GM10847 (cell line): ENCODE results near the gene SULF2.

ENCODE experiments used
- POLR2A ChIP-seq: IDR thresholded peaks from 2 replicates; pipeline ENCODE4 v1.6.1; 2011; ENCODE audit not compliant: insufficient read length; ENCODE audit errors: extremely low read depth

The SULF2 gene

DNA sequence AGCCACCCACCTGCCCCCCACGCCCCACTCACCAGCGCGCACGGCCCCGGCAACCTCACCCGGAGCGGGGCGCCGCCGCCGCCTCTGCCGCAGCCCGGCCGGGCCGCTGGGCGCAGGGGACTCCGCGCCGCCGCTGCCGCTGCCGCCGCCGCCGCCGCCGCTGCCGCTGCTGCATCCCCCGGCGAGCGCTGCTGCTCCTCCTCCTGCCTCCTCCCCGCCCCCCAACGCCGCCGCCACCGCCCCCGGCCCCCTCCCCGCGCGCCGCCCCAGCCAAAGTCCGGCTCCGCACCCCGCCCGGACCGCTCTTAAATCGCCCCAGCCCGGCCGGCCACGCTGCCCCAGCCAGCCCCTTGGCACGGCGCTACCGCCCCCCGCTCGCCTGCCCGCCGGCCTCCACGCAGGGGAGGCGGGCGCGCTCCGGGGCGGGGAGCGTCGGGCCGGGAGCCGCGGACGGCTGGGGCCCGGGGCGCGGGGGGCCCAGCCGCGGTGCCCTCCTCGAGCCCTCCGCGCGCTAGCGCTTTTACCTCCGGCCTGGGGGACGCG lies at the start of gene SULF2:
Gene SULF2, minus strand, starts transcription at position 171 of the 543 bp plus-strand sequence. CDS start 28,118 bp downstream, outside the sequence.
- TF ChIP-seq POLR2A = no peak

DNA sequence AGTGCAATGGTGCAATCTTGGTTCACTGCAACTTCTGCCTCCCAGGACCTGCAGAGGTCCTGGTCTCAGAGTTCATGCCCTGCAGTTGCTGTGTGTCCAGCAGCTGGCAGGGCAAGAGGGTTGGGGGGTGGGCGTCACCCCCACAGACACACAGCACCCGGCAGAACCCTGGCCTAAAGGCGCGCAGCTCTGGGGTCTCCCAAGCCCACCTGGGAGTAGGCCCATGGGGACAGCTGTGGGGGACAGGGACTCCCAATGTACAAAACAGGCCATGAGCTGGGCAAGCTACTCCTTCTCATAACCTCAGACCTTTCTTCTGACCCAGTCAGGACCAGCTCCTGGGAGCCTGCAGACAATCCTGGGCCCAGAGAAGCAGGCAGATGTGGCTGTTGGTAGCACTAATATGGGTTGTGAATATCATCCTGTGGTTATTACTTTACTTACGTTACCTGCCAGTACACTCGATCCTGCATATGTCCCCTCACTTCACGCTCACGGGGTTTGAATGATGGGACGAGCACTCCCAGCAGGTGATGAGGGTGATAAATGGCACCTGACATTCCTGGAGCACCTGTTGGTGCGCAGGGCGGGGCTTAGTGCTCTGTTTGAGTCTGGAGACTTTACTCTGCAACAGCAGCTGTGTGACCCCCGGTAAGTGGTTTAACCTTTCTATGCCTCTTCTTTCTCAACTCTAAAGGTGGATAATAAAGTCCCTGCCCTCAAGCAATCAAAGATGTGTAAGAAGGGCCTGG lies 39.9 kb upstream of the SULF2 start:
- TF ChIP-seq POLR2A = no peak

DNA sequence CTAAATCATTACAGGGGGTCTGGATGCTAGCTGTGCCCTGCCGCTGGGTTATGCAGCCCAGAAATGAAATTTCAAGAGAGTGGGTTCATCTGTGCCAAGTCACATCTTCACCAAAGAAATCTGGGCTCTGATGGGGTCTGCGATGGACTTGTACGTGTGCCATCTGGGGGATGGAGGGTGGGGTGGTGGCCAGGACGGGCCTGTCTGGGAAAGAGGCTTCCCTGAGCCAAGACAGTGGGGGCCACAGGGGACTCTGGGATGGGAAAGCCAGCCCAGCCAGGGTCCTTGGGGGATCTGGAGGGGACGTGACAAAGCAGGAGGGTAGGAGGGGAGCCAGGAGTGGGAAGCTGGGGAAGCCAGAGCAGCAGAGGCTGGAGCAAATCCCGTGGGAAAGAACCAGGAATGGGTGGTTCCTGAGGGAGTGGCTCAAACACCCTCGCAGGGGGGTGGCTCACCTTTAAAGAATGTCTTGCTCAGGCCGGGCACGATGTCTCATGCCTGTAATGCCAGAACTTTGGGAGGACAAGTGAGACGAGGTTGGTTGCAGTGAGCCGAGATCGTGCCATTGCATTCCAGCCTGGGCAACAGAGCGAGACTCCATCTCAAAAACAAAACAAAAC lies 36.3 kb upstream of the SULF2 start:
- no peak for TF ChIP-seq POLR2A

DNA sequence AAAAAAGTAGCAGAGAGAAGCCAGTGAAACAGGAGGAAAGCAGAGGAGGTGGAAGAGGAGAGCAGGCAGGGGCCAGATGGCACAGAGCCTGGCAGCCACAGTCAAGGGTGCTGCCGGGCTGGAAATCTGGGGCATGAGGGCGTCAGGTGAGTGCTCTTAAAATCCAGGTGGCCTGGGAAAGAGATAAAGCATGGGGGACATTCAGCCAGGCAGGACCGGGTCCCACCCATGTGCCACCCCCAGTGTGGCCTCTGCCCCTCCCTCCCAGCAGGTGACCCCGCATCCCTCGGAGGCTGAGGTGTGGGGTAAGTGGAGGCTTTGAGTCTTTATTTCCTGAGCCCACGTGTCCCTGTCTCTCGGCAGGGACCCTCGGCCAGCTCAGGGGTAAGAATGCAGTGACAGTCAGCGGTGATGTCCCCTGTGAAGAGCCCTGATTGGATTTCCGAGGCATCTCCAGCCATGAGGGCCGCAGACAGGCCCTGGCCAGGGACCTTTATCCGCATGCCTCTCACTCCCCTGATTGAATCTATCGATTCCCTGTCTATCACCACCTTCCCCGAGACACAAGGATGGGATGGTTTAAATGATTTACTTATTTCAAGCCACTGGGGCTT lies 33.8 kb upstream of the SULF2 start:
- TF ChIP-seq POLR2A = no peak

DNA sequence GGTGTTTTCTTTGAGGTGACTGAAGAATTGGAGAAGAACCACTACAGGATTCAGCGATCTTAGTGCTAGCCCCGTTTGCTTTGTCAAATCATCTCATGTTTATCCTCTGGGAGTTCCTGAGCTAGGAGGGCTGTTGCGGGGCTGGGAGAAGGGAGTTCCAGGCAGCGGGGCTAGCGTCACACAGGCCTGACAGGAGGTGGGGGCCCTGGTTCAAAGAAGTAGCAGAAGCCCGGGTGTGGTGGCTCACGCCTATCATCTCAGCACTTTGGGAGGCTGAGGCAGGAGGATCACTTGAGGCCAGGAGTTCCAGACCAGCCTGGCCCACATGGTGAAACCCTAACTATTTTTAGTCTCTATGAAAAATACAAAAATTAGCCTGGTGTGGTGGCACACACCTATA lies 33.2 kb upstream of the SULF2 start:
- no peak for TF ChIP-seq POLR2A

DNA sequence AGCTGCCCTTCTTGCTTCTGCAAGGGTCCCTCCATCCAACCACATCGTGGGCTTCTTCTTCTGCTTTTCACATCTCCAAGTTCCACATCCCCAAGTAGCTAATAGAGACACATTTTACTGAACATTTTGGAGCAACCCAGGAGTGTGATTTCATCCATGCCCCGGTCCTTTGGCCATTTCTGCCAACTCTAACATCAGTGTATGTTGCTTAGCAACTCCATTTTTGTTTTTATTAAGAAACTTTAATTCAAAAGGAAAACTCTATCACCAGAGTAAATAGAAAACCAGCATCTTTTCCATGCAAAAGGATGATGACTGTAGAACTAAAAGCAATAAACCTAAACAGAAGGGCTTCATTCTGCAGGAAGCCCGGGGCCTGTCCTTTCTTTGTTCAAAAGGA lies 32.7 kb upstream of the SULF2 start:
- TF ChIP-seq POLR2A = no peak

DNA sequence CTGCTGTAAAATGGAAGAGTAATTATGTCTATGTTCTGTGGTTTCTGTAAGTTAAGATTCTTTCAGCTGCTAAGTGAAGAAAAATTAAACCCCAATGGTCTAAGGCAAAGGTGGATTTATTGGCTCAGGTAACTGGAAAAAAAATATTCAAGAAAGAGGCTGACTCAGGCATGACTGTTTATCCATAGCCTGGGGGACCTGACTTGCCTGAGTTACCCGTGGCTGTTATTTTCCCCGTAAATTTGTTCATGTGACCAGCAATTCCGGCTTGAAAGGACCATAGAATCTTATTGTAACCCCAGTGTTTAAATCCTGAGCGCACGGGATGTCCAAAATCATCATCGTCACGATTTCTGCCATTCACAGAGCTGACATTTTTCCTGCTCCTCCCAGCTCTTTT lies 32.3 kb upstream of the SULF2 start:
- no peak for TF ChIP-seq POLR2A

DNA sequence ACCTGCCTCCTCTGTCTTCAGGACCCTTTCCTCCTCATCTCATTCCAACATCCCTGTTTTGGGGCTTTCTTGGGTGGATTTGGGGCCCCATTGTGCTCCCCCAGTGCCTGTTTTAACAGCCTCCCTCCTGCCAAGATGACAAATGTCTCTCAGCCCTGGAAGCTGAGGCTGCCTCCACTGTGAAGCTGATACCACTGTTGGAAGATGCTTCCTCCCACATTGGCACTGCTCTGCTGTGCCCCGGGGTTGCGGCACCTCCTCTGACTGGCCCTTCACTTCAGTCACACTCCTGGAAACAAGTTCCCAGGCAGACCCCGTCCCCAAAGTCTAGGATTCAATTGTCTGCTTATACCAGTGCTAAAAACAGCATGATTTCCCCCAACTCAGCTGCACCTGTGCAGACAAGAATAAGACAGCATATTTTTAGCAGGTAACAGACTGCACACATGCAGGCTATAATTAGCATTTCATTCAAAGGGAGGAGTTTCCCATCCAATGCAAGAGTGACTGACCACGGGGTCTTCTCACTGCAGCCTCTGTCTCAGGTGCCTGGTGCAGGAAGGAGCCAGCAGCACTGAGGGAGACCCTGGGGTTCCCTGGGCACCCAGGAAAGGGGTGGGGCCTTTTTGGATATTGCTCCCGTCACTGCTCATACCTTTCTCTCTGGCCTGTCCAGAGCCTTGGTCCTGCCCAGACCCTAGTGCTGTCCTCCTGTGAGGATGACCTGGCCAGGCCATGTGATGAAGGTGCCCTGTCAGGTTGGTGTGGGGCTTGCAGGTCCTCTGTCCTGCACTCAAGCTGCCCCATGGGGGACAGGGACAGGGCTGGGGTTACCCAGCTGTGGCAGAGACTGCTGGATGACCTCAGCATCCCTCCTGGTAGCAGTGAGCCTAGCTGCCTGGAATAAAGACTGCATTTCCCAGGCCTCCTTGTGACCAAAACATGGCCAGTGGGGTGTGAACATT lies 31.5 kb upstream of the SULF2 start:
- no peak for TF ChIP-seq POLR2A

DNA sequence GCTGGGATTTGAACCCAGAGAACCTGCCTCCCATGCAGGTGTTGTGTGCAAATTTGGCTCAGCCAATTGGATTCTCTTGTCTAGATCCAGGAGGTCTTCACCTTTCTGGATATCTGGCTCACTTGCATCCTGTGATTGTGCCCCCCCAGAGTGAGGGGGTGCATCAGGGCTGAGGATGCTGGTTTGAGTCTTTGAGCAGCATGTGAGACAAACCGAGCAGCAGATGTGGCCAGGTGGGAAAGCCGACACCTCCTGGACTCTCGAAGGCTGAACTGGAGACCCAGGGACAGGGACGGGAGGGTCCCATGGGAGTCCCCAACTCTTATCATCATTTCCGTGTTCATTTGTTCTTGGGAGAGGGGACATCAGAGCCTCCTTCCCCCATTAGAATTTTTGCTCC lies 30.6 kb upstream of the SULF2 start:
- TF ChIP-seq POLR2A = no peak

DNA sequence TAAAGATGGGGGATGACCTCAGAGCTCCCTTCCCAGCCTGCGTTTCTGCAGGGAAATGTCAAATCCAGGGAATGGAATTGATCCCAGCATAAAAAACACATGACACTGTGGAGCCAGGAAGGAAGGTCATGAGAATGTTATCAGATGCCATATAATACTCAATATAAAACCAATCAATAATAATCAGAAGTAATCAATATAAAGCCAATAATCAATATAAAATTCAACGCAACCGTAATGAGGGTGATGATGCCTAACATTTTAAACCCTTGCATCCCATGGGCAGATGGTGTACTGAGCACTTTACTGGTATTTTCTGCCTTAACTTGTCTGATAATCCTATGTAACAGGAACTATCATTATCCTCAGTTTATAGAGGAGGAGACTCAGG lies 30.1 kb upstream of the SULF2 start:
- TF ChIP-seq POLR2A = no peak

DNA sequence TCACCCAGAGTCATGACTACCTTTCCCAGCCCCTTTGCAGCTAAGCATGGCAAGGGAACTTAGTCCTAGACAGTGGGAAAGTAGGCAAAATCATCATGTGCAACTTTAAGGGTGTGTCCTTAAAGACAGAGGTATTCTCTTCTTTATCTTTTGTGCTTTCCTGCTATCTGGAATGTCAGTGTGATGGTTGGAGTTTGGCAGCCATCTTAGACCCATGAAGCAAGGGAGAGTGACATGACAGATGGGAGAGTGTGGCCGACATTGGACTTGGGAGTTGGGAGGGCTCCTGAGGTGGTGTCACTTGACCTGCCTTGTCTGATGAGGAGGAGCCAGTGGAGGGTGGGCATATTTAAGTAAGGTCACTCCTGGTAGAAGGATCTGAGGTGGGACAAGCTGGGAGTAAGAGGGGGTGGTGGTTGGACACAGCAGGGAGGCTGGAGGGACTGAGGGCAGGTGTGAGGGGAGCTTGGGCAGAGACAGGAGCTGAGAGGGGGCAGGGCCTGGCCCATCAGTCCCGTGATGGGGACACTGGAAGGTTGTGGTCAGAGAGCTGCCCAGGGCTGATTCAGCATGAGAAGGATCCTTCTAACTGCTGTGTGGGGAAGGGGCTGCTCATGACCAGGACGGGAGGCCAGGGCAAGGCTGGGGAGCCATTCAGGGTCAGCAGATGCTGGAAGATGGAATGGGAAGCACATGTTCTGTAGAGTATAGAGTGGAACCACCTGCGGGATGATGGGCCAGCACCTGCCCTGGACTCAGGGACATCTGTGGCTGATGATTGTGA lies 29.5 kb upstream of the SULF2 start:
- TF ChIP-seq POLR2A = no peak

DNA sequence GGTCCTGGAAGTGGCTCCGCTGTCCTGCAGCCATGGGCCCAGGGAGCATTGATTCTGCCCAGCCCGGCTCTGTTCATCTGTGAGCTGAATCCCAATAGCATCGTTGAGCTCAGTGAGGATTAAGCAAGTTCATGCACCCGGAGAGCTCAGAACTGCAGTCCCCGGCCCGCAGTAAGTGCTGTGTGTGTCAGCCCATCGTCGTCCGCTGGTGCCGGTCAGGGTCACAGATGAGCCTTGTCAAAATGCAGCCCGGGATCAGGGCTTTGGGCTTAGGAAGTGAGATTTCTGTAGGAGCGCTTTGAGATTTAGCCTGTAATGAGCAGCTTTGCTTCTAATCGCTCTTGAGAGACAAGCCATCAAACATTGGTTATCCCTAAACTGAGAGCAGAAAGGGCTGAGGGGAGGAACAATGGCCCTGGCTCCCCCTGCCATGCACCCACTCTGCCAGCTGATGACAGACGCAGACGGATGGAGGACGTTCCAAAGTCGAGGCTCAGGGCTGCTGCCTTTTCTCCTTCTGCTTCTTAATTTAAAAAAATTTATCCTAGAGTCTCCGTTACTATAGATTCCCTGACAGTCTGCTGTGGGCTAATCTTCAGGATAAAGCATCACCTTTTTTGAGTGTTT lies 25.6 kb upstream of the SULF2 start:
- no peak for TF ChIP-seq POLR2A

DNA sequence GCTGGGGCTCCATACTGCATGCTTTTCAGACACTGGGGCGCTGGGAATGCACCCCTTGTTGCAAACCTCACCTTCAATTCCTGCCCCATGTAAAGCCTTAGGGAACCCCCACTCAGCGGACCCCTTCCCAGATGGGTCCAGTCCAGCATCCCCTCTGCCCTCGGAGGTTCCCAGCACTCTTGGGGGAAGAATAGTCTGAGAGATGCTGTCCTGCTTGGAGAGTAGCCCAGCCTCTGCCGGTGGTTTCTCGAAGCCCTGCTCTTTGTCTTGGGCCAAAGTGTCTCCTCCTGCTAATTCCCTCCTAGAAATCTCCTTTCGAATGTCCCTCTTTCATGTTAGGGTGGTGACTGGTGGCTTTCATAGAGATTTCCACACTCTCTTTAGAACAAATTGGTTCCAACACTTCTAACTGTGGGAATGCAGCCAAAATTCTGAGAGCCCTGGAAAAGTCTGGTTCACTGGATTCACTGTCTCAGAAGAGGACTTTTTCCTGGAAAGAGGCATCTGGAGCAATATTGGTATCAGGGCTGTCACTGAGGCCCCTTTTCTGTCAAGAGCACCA lies 24.9 kb upstream of the SULF2 start:
- no peak for TF ChIP-seq POLR2A

DNA sequence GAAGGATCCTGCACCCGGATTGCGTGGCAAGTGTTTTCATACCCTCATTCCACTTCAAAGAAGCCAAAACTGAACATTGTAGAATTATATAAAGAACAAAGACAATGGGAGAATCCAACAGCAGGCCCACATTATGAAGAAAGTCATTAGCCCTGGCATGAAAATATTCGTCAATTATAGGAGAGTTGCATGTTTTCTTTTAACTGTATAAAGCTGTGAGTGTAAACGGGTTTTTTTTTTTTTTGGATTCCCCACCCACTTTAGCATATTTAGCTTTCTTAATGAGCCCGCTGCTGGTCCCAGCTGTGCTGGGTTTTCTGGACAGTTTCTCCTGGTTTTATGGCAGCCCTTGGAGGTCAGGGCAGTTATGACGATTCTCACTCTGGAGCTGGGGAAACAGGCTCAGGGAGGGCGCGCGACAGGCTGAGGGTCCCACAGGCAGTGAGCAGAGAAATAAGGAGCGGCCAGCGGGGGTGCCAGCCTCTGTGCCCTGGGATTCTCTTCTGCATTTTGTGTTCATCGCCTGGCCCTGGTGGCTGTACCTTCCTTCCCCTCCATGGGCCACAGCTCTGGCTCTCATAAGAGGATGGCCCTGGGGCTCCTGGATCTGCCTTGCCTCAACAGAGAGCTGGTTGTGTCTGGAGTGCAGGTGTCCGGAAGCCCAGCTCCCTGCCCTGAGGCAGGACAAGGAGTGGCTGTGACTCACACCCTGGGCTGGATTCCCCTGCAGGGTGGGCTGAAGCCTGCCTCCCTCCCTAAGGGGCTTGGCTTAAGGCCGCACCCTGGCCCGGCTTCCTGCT lies 24.1 kb upstream of the SULF2 start:
- TF ChIP-seq POLR2A = no peak
